Ascending aorta (tissue), 2 donors: ENCODE results near the gene R3HDM4. TPM values are rescaled to one million over a fixed set of nuclear protein-coding genes. Genes with fewer than 3 reads are reported as not detected.

ENCODE experiments used
- DNase-seq, 2 donors: peaks; one replicate each; pipeline ENCODE4 v3.0.0-alpha.2; 2019; ENCODE audit warnings: low spot score in 2 of 2
- H3K27ac ChIP-seq, 2 donors: fragments of 200-600 bp; sonication (generic); one replicate each; pipeline ENCODE4 v1.5.1; 2016 to 2017; ENCODE audit warnings: mild to moderate bottlenecking in 1 of 2
- H3K27me3 ChIP-seq: fragments of 200-600 bp; sonication (generic); one replicate; pipeline ENCODE4 v1.5.1; 2017
- H3K36me3 ChIP-seq, 2 donors: fragments of 200-600 bp; sonication (generic); one replicate each; pipeline ENCODE4 v1.5.1; 2016
- H3K4me1 ChIP-seq, 2 donors: fragments of 200-600 bp; sonication (generic); one replicate each; pipeline ENCODE4 v1.5.1; 2016 to 2017; ENCODE audit warnings: mild to moderate bottlenecking in 1 of 2
- H3K4me3 ChIP-seq, 2 donors: fragments of 200-600 bp; sonication (generic); one replicate each; pipeline ENCODE4 v1.5.1; 2016 to 2017; ENCODE audit warnings: mild to moderate bottlenecking in 1 of 2
- H3K9me3 ChIP-seq, 2 donors: fragments of 200-600 bp; sonication (generic); one replicate each; pipeline ENCODE4 v1.5.1; 2016
- intact Hi-C: fragments of 100-400 bp; cut with DNase I; formaldehyde crosslinking; loops from one replicate; pipeline ENCODE4 v1.15.1; 2023
- total RNA-seq: library from RNA; depleted of rRNA; stranded (reverse); fragments of >200 nt; gene quantifications from one replicate; pipeline ENCODE4 v1.1.0, GENCODE V29; 2016
- TF ChIP-seq, protein P1 (sequence below), 3 experiments: fragments of 200-600 bp in 2 of 3; fragments of 450-650 bp in 1 of 3; sonication (generic) in 2 of 3; IDR thresholded peaks; one replicate each; pipeline ENCODE4 v1.5.1; 2016 to 2019; ENCODE audit warnings: antibody characterized with exemption in 3 of 3, mild to moderate bottlenecking in 1 of 3, moderate library complexity in 1 of 3

R3HDM4 gene
- total RNA-seq, 1 donor from 2014 or later = 81.5 TPM

DNA sequence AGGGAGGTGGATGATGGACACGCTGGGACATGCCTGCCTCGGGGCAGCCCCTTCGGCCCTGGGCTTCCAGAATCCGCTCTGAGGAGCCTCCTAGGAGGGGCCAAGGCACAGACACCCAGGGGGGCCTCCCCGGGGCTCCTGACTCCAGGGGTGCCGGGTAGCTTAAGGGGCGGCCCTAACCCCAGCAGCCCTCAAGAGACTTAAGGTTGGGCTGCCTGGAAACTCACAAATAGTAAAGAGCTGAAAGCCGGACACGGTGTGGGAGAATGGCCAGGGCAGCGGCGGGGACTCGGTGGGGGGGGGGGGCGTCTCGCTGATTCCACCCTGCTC is 20.5 kb upstream of the R3HDM4 start:
- Histone ChIP-seq H3K36me3 (no peaks in the 10 kb centered on the region), H3K9me3 (no peaks in the 10 kb centered on the region), H3K27me3 (no peaks in the 10 kb centered on the region), H3K4me1 (peaks cover 14 to 26% of the 10 kb centered on the region in 2 donors), H3K4me3 (peak overlapping the region in 1 of 2 donors; percentile 23), H3K27ac (peak overlapping the region in 1 of 2 donors; percentile 90)
- no peak for DNase-seq
- TF ChIP-seq, protein P1, sequence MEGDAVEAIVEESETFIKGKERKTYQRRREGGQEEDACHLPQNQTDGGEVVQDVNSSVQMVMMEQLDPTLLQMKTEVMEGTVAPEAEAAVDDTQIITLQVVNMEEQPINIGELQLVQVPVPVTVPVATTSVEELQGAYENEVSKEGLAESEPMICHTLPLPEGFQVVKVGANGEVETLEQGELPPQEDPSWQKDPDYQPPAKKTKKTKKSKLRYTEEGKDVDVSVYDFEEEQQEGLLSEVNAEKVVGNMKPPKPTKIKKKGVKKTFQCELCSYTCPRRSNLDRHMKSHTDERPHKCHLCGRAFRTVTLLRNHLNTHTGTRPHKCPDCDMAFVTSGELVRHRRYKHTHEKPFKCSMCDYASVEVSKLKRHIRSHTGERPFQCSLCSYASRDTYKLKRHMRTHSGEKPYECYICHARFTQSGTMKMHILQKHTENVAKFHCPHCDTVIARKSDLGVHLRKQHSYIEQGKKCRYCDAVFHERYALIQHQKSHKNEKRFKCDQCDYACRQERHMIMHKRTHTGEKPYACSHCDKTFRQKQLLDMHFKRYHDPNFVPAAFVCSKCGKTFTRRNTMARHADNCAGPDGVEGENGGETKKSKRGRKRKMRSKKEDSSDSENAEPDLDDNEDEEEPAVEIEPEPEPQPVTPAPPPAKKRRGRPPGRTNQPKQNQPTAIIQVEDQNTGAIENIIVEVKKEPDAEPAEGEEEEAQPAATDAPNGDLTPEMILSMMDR (IDR thresholded peaks at IDR 0.05) = no peak
- intact Hi-C loops = no loop called here

DNA sequence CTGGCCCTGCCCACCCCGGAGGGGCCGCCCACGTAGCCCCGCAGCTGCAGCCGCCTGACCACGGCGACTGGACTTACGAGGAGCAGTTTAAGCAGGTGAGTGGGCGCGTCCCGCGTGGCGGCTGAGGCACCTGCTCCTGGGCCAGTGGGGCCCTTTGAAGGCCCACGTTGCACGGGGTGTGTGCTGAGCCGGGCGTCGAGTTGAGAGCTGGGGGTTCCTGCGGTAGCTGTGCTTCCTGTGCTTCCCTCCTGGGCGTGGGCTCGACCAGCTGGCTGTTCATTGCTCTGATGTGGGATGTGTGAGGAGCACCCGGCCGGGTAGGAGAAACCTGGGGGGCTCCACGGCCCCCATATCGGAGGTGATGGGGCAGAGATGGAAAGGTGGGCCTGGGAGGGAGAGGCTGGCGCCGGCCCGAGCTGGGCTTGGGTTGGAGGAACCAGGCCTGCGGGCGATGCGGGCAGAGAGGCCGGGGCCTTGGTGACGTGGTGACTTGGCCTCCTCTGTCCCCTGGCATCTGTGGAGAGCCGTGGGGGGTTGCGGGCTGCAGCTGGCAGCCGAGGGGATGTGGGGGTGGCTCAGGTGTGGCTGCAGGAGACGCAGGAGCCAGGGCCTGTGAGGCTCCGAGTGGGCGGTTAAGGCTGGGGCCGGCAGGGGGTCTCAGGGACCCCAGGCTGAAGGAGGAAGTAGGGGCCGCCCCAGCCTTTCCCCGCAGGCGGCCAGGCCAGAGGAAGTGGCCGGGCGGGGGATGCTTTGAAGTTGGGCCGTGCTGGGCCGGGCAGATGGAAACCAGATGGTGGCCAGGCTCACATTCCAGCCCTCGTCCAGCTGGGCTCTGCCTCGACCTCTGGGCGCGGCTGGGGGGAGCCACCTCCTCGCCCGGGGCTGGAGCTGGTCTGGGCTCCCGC is 19.9 kb upstream of the R3HDM4 start:
- intact Hi-C loops = no loop called here
- Histone ChIP-seq H3K27me3 (no peaks in the 10 kb centered on the region), H3K4me3 (peak overlapping the region in 1 of 2 donors; percentile 23), H3K4me1 (peaks cover 14 to 26% of the 10 kb centered on the region in 2 donors), H3K27ac (peak overlapping the region in 1 of 2 donors; percentile 90), H3K9me3 (no peaks in the 10 kb centered on the region), H3K36me3 (no peaks in the 10 kb centered on the region)
- TF ChIP-seq, protein P1 (IDR thresholded peaks at IDR 0.05) = no peak
- DNase-seq = peak in 1 of 2 donors; percentile 75

DNA sequence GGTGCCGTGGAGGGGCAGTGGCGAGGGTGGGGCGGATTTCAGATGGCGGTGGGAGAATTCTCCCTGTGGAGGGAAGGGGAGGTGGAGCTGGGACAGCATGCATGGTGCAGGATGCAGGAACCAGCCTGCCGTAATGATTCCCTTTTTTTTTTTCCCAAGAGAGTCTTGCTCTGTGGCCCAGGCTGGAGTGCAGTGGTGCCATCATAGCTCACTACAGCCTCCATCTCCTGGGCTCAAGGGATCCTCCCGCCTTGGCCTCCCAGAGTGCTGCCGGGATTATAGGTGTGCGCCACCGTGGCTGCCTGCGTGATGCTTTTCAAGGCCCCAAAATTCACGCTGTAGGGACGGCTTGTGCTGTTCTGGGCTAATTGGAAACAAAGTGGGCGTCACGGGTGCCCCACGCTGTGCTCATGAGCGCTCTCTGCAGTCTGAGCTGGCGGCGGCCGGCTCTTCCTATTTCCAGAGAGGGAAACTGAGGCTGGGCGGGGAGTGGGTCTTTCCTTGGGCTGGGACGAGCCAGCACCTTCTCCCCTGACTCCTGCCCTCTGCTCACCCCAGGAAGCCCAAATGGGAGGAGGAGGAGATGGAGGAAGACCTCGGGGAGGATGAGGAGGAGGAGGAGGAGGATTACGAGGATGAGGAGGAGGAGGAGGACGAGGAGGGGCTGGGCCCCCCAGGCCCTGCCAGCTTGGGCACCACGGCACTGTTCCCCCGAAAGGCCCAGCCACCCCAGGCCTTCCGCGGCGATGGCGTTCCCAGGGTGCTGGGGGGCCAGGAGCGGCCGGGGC is 19.0 kb upstream of the R3HDM4 start:
- TF ChIP-seq, protein P1 (IDR thresholded peaks at IDR 0.05) = no peak
- intact Hi-C loops = no loop called here
- Histone ChIP-seq H3K36me3 (no peaks in the 10 kb centered on the region), H3K4me3 (peak overlapping the region in 1 of 2 donors; percentile 23), H3K27ac (peak overlapping the region in 1 of 2 donors; percentile 90), H3K4me1 (peaks cover 14 to 32% of the 10 kb centered on the region in 2 donors), H3K27me3 (no peaks in the 10 kb centered on the region), H3K9me3 (no peaks in the 10 kb centered on the region)
- no peak for DNase-seq

DNA sequence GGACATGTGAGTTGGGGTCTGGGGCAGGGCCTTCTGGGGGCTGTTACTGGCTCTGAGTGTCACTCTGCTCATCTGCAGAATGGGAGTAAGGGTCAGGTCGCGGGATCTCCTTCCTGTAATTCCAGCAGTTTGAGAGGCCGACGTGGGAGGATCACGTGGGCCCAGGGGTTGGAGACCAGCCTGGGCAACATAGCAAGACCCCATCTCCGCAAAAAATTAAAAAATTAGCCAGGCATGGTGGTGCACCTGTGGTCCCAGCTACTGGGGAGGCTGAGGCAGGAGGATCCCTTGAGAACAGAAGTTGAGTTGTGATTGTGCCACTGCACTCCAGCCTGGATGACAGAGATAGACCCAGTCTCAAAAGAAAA is 16.9 kb upstream of the R3HDM4 start:
- intact Hi-C loops = loop anchor here (10.0 kb wide), 2 partner anchors 285 to 315 kb away; partner anchors contain the start of genes ATP5F1D and MIDN
- Histone ChIP-seq H3K9me3 (no peaks in the 10 kb centered on the region), H3K36me3 (no peaks in the 10 kb centered on the region), H3K27ac (no peak overlapping the region), H3K4me3 (no peak overlapping the region), H3K27me3 (no peaks in the 10 kb centered on the region), H3K4me1 (peaks cover 17 to 29% of the 10 kb centered on the region in 2 donors)
- TF ChIP-seq, protein P1 (IDR thresholded peaks at IDR 0.05) = no peak
- no peak for DNase-seq

DNA sequence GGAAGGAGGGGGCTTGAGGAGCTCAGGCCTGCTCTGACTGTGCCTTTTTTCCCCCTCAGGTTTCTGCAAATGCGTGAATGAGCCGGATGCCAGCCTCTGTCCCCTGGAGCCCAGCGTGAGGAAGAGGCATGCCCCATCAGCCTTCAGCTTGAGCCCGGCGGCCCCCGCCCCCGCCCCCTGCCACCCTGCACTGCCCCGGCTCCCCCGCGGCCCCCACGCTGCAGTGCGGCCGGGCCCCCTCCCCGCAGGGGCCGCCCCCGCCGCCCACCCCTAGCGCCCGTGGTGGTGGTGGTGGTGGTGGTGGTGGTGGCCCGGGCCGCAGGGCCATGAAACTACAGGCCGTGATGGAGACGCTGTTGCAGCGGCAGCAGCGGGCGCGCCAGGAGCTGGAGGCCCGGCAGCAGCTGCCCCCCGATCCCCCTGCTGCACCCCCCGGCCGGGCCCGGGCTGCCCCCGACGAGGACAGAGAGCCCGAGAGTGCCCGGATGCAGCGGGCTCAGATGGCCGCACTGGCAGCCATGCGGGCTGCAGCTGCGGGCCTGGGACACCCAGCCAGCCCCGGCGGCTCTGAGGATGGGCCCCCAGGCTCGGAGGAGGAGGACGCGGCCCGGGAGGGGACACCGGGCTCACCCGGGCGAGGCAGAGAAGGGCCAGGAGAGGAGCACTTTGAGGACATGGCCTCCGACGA is 16.3 kb upstream of the R3HDM4 start:
- intact Hi-C loops = loop anchor here (10.0 kb wide), 2 partner anchors 285 to 315 kb away; partner anchors contain the start of genes ATP5F1D and MIDN
- TF ChIP-seq, protein P1 (IDR thresholded peaks at IDR 0.05) = no peak
- Histone ChIP-seq H3K27me3 (no peaks in the 10 kb centered on the region), H3K4me3 (no peak overlapping the region), H3K9me3 (no peaks in the 10 kb centered on the region), H3K36me3 (no peaks in the 10 kb centered on the region), H3K27ac (no peak overlapping the region), H3K4me1 (peaks cover 17 to 28% of the 10 kb centered on the region in 2 donors)
- DNase-seq = no peak
